HG03108 (cell line): ENCODE results near the gene CELSR3.

Experiments
- ATAC-seq: cut with Tn5 transposase; IDR thresholded peaks from one replicate; pipeline ENCODE4 v1.9.1; 2021; ENCODE audit warnings: moderate library complexity; ENCODE audit not compliant: unreplicated experiment

Gene CELSR3

DNA sequence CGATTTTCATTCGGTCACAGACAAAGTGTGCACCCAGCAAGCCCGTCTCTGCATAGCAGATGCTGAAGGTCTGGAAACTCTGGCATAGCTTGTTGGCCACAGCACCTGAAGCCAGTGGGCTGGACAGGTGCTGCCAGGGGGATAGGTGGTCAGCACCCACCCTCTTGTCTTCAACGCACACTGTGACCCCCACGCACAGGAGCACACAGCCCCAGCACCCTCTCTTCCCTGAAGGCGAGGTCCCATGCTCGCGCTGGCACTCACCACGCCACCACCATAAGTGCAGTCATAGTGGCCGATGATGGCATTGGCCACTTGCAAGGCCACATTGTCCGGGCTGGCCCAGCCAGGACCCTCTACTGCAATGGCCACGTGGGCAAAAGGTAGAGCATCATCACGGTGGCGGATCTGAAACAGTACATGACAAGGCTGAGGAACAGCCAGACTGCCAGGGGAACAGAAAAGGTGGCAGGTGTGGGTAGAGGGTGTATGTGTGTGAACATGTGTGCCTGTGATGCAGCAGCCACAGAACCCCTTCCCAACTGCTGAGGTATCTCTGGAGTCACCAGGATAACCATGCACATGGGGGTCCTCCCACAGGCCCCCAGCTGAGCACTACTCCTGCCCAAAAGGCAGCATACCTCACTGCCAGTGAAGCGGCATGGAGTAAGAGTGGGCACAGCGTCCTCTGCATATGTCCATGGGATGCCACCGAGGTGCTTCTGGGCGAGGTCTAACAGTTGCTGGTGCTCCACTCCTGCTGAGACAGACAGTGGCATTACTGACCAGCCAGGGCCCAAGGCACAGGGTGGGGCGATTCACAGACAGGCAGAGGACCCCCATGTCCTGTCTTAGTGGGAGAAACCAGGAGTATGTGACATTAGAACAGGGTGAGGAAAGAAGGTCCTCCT, 61.7 kb downstream of the CELSR3 start:
- no peak for ATAC-seq

DNA sequence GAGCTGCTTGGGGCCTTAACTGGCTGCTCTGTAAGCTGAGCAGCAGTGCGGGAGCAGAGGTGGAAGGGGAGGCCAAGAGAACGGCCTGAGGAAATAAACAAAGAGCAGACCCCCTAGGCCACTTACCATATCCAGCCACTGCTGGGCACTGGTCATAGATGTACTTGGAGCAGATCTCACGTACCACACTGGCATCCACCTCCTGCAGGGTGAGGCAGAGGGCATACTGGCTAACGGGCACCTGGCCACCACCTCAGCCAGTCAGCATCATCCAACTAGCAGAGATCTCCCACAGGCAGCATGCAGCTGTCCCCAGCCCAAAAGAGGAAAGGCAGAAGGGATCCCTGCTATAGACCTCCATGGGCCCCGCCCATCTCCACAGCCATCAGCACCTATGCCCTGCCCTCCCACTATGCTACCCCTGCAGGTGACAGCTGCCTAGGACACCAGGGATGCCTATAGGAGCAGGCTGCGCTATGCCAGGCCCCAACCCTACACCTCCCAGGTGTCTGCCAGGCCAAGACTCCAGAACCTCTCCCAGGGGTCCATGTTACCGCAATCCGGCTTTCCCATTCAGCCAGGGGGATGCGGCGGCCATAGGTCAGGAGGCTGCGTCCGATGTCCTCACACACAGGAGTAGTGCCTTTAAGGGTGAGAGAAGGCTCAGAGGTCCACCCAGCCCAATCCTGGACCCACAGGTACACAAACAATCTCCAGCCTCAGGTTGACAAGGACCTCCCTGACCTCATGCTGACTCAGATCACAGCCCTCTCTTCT, 63.0 kb downstream of the CELSR3 start:
- no peak for ATAC-seq

DNA sequence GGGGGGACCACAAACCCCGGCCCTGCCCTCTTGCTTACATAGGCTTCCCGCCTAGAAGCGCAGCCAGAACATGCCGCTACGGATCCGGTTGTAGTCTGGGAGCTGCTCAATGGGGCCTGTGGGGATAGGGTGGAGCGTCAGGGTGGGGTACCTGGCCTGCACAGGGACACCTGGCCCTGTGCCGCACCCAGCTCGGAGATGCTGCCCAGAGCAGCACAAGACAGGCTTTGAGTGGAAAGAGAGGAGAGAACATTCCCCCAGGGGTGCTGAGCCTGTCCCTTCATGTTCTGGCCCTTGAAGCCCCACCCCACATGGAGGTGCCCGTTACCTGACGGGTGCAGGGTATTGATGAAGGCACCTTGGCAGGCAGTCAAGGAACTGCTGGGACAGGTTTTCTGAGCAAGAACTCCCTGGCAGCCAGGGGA, 63.6 kb downstream of the CELSR3 start:
- ATAC-seq: no peak

GRCh38 chr3:48598323-48599076, 64.2 kb downstream of the CELSR3 start:
- no peak for ATAC-seq

- no peak for ATAC-seq
These were observed 65.3 kb downstream of the CELSR3 start for GRCh38 chr3:48597408-48597800.

DNA sequence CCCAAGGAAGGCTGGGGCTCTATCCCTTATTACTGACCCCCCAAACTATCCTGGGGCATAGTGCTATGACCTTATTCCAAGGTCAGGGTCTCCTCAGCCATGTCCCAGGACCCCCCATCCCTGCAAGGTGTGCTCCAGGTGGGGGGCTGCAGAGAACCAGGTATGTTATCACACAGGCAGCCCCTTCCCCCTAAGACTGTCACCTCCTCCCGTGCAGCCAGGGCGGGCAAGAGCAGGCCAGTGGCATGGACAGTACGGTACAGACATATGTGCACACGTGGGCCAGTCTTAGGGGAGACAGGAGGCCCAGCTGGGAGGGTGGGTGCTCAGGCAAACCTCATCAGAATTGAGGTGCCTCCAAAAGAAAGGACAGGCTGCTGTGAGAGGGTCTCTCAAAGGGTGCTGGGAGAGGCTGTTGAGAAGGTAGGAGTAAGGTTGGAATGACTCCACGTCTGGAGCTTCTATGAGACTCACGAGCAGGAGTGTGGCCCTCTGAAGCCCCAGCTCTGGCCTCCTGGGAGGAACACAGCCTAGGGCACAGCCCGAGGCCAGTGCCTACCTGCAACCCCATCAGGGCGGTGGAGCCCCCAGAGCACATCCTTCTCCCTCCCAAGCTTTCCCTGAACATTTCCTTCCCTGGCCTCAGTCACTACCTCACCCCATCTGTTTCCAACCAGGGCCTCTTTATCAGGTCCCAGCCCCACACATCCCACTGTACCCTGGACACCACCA, 65.8 kb downstream of the CELSR3 start:
- ATAC-seq: no peak

DNA sequence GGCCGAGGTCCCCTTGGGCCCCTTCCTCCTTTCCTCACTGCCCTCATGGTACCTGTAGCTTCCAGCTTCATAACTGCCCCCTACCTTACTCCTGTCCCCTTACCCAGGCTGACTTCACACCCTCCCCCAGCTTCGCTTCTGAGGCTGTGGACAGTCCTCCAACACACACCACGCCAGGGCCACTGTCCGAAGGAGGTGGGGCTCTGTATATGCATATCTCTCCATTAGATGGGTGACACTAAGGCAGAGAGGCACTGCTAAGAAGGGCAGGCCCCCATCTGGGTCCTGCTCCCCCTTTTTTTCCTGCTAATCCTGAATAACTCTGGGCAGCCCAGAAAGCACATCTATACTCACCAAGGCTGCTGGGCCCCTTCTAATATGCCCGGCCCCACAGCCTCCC, 66.5 kb downstream of the CELSR3 start:
- no peak for ATAC-seq

DNA sequence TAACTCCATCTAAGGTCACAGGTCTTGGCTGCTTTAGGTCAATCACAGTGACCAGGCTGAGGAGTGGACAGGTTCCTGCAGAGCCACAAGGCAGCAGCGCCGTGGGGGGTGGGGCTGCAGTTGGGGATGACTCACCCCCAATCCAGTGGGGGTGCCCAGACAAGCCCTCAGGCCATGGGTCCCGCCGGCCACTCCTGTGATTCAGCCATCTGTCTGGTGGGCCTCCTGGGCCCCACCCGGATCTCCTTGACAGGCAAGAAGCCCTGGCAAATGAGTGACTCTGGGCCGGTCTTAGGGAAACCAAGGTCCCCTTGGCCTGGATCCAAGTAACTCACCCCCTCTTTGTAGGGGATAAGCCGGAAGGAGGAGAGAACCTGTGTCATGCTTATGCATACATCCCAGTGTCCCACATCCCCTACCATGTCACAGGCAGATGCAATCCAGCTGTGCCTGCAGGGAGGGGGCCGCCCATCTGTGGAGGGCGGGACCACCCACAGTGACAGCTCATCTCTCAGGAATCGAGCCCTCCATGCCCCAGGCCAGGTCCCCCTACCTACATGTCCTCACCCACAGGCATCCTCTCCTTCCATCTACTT, 67.1 kb downstream of the CELSR3 start:
- ATAC-seq: no peak

GRCh38 chr3:48595075-48595525, 67.6 kb downstream of the CELSR3 start, which contains the start of gene COL7A1:
Gene COL7A1 (minus strand): TSS chr3:48595329. CDS start chr3:48595159, 170 bp downstream.
- ATAC-seq: no peak

DNA sequence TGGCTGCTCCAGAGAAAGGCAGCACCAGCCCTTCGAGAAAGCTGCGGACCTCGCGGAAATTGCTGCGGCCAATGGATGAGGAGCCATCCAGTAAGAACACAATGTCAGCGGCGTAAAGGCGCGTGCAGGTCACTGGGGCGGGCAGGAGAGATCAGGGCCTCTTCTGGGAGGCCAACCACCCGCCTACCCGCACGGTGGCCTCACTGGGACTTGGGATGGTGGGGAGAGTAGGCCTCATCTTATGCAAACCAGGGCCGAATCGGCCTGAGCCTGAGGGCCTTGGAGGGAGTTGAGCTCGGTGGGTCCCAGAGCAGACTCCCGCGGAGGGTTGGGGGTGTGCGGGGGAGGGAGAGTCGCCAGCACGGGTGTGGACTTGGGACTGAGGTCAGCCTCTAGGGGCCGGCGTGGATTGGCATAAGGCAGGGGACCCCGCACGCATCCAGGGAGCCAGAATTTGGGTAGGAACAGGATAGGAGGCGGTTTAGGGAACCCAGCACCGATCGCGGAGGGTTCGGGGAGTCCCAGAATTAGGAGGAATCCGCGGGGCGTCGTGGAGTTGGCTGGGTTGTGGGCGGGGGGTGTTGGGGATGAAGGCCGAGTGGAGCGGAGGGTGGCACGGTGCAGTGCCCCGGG, 68.2 kb downstream of the CELSR3 start:
- ATAC-seq: no peak

DNA sequence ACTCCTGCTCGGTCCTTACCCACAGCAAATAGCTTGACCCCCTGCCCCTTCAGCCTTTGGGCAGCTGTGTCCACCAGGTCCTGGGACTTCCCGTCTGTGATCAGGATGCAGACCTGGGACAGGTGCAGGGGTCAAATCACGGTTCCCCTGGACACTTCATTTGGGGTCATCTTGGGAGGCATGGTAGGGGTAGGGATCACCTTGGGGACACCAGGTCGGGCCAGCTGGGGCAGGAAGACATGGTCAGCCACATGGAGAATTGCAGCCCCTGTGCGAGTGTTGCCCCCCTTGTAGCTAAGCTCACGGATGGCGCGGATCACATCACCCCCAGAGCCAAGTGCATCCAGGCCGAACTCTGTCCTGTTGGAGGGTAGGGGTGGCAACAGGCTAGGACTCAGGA, 69.3 kb downstream of the CELSR3 start:
- ATAC-seq: no peak

DNA sequence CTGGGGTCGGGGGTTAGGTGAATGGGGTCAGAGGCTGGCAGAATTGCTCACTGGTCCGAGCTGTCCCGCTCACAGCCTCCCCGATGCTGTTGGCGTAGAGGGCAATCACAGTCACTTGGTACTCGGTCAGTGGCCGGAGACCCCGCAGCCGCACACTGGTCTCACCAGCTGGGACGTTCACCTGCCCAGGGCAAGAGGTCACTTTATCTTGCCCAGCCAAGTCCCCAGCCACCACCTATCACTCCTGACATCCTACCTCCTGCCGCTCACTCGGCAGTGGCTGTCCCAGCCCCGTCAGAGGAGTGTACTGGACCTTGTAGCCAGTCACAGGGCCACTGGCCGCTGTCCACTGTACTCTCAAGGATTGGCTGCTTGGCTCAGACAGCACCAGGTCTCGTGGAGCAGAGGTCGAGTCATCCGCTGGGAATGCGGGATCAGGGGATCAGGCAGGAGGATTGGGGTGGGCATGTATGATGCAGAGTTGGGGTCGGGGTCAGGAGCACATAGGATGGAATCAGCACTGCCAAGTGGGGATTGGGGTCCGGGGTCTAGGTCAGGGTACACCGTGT, 70.1 kb downstream of the CELSR3 start:
- no peak for ATAC-seq

GRCh38 chr3:48591886-48592518, 70.7 kb downstream of the CELSR3 start:
- ATAC-seq: no peak

DNA sequence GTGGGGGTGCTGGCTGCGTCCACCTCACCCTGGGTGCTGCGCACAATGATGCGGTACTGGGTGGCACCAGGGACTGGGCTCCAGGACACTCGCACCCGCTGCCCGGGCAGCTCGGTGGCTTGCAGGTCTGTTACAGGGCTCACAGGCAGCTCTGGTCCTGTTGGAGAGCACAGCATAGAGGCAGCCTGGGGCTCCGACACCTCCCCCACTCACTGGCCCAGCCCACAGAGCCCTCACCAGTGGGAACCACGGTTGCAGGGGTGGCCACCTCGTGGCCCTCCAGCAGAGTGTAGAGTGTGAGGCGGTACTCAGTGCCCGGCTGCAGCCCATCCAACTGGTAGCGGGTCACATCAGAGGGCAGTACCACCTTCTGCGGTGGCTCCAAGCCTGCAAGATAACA, 71.2 kb downstream of the CELSR3 start:
- ATAC-seq: no peak

GRCh38 chr3:48588230-48588629, 74.5 kb downstream of the CELSR3 start:
- ATAC-seq: no peak

DNA sequence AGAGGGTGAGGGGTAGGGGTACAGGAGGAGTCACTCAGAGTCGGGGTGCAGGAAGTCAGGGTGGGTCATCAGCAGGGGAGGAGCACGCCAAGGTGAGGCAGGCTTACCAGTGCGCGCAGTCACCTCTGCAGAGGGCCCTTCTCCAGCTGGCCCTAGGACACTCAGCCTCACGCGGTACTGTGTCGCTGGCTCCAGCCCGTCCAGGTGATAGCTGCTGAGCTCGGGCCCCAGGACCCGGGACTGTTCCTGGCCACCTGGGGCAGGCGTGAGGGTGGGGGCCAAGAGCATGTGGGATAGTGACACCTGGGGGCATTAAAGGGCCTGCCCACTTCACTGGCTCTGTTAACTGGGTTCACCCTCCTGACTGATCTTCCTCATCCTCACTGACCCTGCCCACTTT, 75.0 kb downstream of the CELSR3 start:
- no peak for ATAC-seq
